ENCODE data around the gene CCS.
"Not testable (repeated sequence)": the region's sequence is repeated elsewhere in the genome, so short reads cannot be mapped to it uniquely, and the experiment has no call there.

The CCS gene

GRCh38 chr11:66593303-66593635 lies 284 bp downstream of the CCS start:
- no peak for DNase-seq

- no peak for DNase-seq
These were observed 665 bp downstream of the CCS start for GRCh38 chr11:66593650-66594049.

GRCh38 chr11:66595245-66595904 lies 2.4 kb downstream of the CCS start:
- DNase-seq: peak; percentile 47

GRCh38 chr11:66598993-66599392 lies 6.0 kb downstream of the CCS start:
- no peak for DNase-seq

GRCh38 chr11:66600219-66600618 lies 7.2 kb downstream of the CCS start:
- DNase-seq: no peak

GRCh38 chr11:66600631-66601233 lies 7.7 kb downstream of the CCS start:
- no peak for DNase-seq

- no peak for DNase-seq
These were observed 10.1 kb downstream of the CCS start for GRCh38 chr11:66603072-66603471.

GRCh38 chr11:66604155-66604554 lies 11.2 kb downstream of the CCS start:
- DNase-seq: no peak

- DNase-seq: not testable (repeated sequence)
These were observed 13.6 kb downstream of the CCS start for GRCh38 chr11:66606608-66607007.

GRCh38 chr11:66607126-66607834 lies 14.3 kb downstream of the CCS start:
- DNase-seq: no peak

GRCh38 chr11:66609721-66610617 lies 17.0 kb downstream of the CCS start:
- DNase-seq: no peak

GRCh38 chr11:66612458-66612857 lies 19.5 kb downstream of the CCS start:
- no peak for DNase-seq

GRCh38 chr11:66614073-66614472 lies 21.1 kb downstream of the CCS start:
- DNase-seq: no peak

GRCh38 chr11:66616379-66617154 lies 23.6 kb downstream of the CCS start, which contains the start of gene RBM14:
Gene RBM14, plus strand, starts transcription at chr11:66616630. Its CDS starts 91 bp downstream, at chr11:66616721.
- DNase-seq: peak; percentile 100

GRCh38 chr11:66617155-66617834 lies 24.3 kb downstream of the CCS start:
- DNase-seq: no peak

GRCh38 chr11:66619080-66619554 lies 26.1 kb downstream of the CCS start:
- no peak for DNase-seq

GRCh38 chr11:66624450-66624849 lies 31.5 kb downstream of the CCS start:
- no peak for DNase-seq

GRCh38 chr11:66625041-66625751 lies 32.2 kb downstream of the CCS start:
- DNase-seq: no peak

- no peak for DNase-seq
These were observed 32.8 kb downstream of the CCS start for GRCh38 chr11:66625752-66626149.

- no peak for DNase-seq
These were observed 33.4 kb downstream of the CCS start for GRCh38 chr11:66626382-66626781.

GRCh38 chr11:66626926-66627325 lies 33.9 kb downstream of the CCS start:
- no peak for DNase-seq
